BE2C (cell line): ENCODE data around the gene GAB4.

Source experiments
- DNase-seq: peaks from one replicate; pipeline ENCODE4 v3.0.0-alpha.2; 2020
- H3K27me3 ChIP-seq: fragments of 250-450 bp; sonication (Bioruptor Pico); 2 replicates; pipeline ENCODE4 v1.5.1; 2020; ENCODE audit warnings: mild to moderate bottlenecking
- H3K36me3 ChIP-seq: fragments of 250-450 bp; sonication (Bioruptor Pico); 2 replicates; pipeline ENCODE4 v1.5.1; 2020; ENCODE audit warnings: mild to moderate bottlenecking
- H3K4me1 ChIP-seq: fragments of 250-450 bp; sonication (Bioruptor Pico); 2 replicates; pipeline ENCODE4 v1.5.1; 2020
- H3K4me3 ChIP-seq: 2 replicates; pipeline ENCODE4 v1.5.1; 2011; ENCODE audit warnings: low read depth, low read length
- H3K9me3 ChIP-seq: fragments of 250-450 bp; sonication (Bioruptor Pico); 2 replicates; pipeline ENCODE4 v1.5.1; 2020
- TF ChIP-seq, protein P1 (sequence below): IDR thresholded peaks from 2 replicates; pipeline ENCODE4 v1.5.1; 2012; ENCODE audit warnings: mild to moderate bottlenecking, low read depth, low read length

The GAB4 gene

DNA sequence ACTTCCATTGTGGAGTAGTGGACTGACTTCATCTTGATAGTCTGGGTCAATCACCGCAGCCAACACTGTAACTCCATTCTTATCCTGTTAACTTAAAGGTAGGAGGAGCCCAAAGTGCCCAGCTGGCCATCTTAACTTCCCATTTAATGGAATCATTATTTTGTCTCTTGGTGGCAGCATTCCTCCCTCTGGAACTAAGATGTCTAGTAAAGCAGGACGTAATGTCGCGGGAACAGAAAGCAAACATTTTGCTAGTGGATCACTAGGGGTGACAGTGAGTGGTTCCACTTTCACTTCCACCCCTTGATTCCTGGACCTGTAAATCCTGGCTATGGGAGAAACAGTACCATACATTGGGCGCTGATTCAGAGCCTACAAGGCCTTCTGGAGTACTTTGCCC is 71.4 kb downstream of the GAB4 start:
- TF ChIP-seq, protein P1, sequence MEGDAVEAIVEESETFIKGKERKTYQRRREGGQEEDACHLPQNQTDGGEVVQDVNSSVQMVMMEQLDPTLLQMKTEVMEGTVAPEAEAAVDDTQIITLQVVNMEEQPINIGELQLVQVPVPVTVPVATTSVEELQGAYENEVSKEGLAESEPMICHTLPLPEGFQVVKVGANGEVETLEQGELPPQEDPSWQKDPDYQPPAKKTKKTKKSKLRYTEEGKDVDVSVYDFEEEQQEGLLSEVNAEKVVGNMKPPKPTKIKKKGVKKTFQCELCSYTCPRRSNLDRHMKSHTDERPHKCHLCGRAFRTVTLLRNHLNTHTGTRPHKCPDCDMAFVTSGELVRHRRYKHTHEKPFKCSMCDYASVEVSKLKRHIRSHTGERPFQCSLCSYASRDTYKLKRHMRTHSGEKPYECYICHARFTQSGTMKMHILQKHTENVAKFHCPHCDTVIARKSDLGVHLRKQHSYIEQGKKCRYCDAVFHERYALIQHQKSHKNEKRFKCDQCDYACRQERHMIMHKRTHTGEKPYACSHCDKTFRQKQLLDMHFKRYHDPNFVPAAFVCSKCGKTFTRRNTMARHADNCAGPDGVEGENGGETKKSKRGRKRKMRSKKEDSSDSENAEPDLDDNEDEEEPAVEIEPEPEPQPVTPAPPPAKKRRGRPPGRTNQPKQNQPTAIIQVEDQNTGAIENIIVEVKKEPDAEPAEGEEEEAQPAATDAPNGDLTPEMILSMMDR: no peak
- no peak for DNase-seq
- Histone ChIP-seq H3K4me1 (no peaks in the 10 kb centered on the region), H3K9me3 (no peaks in the 10 kb centered on the region), H3K27me3 (no peaks in the 10 kb centered on the region), H3K4me3 (no peak overlapping the region), H3K36me3 (no peaks in the 10 kb centered on the region)

DNA sequence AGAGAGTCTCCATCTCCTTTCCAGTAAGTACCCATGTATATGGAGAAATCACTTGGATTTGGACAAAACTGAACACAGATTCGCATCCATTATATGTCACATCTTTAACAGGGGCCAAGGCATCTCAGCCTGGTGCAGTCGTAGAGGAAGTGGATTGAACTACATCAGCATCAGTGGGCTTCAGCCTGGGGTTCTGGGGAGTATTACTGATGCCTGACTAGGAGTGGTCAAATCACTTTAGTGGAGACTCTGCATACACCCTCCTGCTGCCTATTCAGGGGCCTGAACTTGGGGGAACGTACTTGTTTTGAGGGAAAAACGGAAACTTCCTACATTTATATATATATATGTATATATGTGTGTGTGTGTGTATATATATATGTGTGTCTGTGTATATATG is 72.8 kb downstream of the GAB4 start:
- no peaks in the 10 kb centered on the region for H3K4me1 ChIP-seq
- no peak overlapping the region for H3K4me3 ChIP-seq
- no peaks in the 10 kb centered on the region for H3K36me3 ChIP-seq
- H3K27me3 ChIP-seq: no peaks in the 10 kb centered on the region
- no peaks in the 10 kb centered on the region for H3K9me3 ChIP-seq
- TF ChIP-seq, protein P1: no peak
- DNase-seq: no peak

DNA sequence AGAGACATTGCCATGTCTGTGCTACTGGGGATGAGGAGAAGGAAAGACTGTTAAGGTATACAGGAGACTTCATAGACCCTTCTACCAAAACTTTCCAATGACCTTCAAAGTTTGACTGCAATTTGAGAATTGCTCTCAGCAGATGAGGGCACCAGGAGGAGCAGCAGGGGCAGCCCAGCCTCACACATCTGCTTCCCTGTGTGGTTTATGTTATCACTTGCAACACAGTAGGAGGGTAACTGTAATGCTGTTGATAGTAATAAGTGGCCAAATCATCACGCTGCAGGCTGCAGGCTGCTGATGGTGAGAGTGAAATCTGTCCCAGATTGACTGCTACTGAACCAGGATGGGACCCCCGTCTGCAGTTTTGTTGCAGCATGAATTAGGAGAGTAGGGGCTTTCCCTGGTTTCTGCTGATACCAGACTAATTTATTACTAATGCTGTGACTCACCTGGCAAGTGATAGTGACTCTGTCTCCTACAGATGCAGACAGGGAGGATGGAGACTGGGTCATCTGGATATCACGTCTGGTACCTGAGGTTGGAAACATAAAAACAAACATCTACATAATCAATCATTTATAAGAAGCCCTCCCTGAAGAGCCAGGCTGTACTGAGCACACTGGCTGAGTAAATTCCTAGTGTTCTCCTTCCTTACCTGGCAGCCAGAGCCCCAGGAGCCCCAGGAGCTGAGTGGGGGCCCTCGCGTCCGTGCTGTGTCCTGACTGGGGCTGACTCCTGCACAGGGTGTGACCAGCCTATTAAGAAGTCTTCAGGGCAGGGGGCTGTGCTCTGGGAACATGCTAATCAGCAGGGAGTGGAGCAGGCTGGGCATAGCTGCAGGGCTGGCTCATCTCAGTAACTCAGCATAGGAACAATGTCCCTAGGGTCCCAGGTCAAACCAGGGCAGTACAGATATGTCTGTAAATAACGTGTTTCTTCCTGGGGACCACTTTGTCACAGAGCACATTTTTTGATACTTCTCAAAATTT is 74.4 kb downstream of the GAB4 start:
- TF ChIP-seq, protein P1: no peak
- no peak for DNase-seq
- Histone ChIP-seq H3K36me3 (no peaks in the 10 kb centered on the region), H3K4me1 (no peaks in the 10 kb centered on the region), H3K9me3 (no peaks in the 10 kb centered on the region), H3K27me3 (no peaks in the 10 kb centered on the region), H3K4me3 (no peak overlapping the region)

DNA sequence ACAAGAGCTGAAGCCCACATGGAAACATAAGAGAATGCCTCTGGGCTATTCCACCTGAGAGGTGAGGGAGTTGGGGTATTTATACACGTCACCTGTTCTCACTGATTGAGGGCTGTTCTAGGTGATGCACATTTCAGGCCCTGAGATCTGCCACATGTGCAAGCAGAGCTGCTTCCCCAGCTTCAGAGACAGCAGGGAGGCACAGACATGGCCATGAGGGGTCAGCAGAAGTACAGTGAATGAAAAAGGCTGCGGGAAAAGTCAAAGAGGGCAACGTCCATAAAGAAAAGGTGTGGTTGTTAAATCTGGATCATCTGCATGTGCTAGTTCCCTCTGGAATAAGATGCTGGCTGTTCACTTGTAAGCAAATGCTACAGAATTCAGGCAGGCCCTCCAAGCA is 75.4 kb downstream of the GAB4 start:
- no peaks in the 10 kb centered on the region for H3K36me3 ChIP-seq
- no peak overlapping the region for H3K4me3 ChIP-seq
- TF ChIP-seq, protein P1: no peak
- no peaks in the 10 kb centered on the region for H3K4me1 ChIP-seq
- H3K9me3 ChIP-seq: no peaks in the 10 kb centered on the region
- no peak for DNase-seq
- H3K27me3 ChIP-seq: no peaks in the 10 kb centered on the region

DNA sequence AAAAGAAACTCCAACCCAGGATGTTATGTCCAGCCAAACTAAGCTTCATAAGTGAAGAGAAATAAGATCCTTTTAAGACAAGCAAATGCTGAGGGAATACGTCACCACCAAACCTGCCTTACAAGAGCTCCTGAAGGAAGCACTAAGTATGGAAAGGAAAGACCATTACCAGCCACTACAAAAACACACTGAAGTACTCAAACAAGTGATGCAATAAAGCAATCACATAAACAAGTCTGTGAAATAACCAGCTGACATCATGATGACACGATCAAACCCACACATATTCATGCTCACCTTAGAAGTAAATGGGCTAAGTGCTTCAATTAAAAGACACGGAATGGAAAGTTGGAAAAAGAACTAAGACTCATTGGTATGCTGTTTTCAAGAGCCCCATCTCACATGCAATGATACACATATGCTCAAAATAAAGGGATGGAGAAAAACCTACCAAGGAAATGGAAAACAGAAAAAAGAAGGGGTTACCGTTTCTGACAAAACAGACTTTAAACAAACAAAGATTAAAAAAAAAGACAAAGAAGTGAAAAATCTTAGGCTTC is 82.5 kb downstream of the GAB4 start:
- no peak for DNase-seq
- no peak overlapping the region for H3K4me3 ChIP-seq
- TF ChIP-seq, protein P1: no peak
- H3K4me1 ChIP-seq: no peaks in the 10 kb centered on the region
- H3K9me3 ChIP-seq: no peaks in the 10 kb centered on the region
- H3K36me3 ChIP-seq: no peaks in the 10 kb centered on the region
- H3K27me3 ChIP-seq: no peaks in the 10 kb centered on the region

DNA sequence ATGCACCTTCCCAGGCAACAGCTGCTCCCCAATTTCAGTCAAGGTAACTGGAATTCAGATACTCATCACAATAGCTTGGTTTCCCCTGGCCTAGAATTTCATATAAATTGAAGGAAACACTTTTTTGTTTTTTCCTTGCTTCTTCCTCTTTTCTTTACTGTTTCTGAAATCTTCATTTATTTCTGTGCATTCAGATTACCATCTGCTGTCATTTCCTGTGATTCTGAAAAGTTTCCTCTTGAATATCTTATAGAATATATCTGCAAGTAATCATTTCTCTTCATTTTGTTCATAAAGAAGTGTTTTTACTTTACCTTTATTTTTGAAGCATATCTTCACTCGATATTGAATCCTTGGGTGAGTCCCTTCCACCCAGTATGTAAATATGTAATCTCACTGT is 85.3 kb downstream of the GAB4 start:
- TF ChIP-seq, protein P1: no peak

More for the DNA sequence above, 85.3 kb downstream of the GAB4 start:
- no peaks in the 10 kb centered on the region for H3K4me1 ChIP-seq
- no peaks in the 10 kb centered on the region for H3K9me3 ChIP-seq
- DNase-seq: no peak
- H3K4me3 ChIP-seq: no peak overlapping the region
- H3K27me3 ChIP-seq: no peaks in the 10 kb centered on the region
- no peaks in the 10 kb centered on the region for H3K36me3 ChIP-seq
